HG03135 (cell line): ENCODE measurements around the gene LRRTM2.

Experiments used
- ATAC-seq: cut with Tn5 transposase; IDR thresholded peaks from one replicate; pipeline ENCODE4 v1.9.1; 2021; ENCODE audit warnings: mild to moderate bottlenecking, moderate library complexity; ENCODE audit not compliant: unreplicated experiment

LRRTM2 gene

DNA sequence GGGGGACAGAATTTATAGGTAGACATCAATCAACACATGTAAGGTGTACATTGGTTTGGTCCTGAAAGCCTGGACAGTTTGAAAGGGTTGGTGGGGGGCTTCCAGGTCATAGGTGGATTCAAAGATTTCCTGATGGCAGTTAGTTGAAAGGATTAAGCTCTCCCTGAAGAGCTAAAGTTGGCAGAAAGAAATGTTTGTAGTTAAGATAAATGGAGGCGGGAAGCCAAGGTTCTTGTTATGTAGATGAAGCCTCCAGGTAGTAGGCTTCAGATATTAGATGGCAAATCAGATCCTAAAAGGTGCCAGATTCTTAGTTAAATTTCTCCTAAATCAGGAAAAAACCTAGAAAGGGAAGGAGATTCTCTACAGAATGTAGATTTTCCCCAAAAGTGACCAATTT lies 9.0 kb upstream of the LRRTM2 start:
- no peak for ATAC-seq

DNA sequence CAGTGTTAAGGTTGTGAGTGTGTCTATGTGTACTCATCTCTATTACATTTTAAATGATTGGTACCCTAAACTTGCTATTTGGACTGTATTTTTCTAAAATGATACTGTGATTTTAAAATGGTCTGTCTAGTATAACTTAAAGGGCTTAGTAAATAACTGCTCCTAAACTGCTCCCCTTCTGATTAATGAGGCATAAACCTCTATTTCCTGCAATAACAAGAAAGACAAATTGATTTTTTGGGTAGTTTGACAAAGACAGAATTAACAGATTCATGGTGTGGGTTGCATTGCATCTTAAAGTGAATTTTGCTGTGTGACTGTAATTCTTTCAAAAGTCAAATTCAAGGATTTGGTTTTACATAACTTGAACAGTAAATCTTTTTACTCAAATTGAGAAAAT lies 8.1 kb upstream of the LRRTM2 start:
- no peak for ATAC-seq

DNA sequence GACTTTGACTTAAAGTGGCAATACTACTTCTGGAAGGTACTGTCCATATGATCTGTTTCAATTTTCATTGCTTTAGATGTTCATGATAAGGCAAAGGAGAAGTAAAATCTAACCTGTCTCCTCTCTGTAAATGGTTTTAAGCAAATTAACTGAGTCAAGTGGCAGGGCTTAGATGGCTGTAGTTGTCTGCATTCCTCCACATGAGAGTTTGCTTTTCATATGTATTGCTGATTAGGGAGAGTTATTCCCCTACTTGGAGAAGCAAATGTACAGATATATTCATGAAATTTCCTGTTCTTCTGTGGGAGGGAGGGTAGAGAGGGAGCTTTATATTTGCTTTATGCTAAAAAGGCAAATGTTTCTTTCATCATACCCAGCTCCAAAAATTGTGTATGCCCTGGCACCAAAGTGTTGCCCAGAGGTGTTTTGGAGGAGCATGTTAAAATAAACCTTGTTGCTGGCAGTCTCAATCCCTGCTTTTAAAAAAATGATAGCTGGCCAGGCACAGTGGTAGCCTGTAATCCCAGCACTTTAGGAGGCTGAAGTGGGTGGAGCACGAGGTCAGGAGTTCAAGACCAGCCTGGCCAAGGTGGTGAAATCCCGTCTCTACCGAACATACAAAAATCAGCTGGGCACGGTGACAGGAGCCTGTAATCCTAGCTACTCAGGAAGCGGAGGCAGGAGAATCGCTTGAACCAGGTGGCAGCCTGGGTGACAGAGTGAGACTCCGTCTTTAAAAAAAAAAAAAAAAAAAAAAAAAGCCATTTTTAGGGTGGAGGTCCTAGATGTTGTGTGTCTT lies 3.5 kb upstream of the LRRTM2 start:
- no peak for ATAC-seq

DNA sequence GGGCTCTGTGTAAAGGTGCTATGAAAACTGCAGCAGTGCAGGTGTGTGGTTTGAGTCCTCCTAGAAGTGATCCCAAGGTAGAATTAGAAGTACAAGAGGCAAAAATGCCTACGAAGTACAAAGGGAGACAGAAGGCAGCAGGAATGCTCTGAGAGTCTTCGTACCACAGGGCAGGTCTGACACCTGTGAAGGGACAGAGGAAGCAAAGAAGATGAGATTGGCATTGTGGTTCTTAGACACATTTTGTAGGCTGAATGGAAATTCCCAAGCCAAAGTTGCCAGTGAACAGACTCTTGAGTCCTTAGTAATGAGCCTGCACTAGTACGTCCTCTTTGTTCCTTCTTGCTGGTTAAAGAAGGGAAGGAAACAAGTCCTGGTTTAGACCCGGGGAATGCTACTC lies 1.7 kb upstream of the LRRTM2 start:
- ATAC-seq = no peak

DNA sequence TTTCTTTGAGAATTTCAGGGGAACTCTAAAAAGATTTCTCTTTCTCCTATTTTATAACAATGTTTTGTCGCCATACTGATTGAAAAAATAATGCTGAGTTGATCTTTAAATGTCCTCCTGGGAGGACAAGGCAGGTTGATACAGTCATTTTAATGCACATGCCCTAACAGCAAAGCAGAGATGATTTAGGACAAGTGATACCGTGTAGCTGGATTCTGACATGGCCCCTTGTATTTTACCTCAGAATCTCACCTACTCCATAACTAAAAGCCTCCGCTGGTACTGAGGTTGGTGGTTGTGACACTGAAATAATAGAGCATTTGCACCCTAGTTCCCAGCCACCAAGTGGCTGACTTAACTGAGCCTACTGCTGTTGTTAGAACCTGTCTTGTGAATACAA lies 811 bp upstream of the LRRTM2 start:
- ATAC-seq = no peak

DNA sequence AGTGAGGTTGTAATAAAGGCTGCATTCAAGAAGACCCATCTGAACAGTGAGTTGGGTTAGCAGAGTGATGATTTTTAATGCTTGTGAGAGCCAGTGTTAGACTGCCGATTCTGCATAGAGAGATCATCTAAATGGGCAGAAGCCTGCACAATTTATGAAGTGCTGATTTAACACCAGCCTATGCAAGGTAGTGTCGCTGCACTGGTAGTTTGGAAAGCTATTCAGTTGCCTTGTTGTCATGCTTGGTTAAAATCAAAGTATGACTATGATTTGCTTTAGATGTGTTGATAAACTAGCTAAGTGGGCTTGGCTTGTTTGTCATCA lies 379 bp upstream of the LRRTM2 start:
- ATAC-seq = no peak

DNA sequence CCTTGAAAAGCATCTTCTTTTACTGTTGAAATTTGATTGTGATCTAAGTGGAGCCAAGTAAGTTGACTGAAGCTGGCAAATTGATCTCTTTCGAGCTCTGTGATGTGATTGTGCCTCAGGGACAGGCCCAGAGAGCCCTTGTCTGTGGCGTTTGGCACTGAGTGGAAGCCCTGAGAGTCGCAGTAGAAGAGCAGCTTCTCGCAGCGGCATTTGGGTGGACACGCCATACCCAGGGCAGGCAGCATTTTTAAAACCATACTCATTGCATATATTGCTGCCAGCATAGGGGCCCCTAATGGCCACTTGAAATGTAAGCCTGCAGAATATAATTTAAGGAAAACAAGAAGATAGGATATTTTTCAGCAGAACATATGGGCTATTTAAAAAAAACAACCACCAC lies 894 bp downstream of the LRRTM2 start:
- no peak for ATAC-seq

DNA sequence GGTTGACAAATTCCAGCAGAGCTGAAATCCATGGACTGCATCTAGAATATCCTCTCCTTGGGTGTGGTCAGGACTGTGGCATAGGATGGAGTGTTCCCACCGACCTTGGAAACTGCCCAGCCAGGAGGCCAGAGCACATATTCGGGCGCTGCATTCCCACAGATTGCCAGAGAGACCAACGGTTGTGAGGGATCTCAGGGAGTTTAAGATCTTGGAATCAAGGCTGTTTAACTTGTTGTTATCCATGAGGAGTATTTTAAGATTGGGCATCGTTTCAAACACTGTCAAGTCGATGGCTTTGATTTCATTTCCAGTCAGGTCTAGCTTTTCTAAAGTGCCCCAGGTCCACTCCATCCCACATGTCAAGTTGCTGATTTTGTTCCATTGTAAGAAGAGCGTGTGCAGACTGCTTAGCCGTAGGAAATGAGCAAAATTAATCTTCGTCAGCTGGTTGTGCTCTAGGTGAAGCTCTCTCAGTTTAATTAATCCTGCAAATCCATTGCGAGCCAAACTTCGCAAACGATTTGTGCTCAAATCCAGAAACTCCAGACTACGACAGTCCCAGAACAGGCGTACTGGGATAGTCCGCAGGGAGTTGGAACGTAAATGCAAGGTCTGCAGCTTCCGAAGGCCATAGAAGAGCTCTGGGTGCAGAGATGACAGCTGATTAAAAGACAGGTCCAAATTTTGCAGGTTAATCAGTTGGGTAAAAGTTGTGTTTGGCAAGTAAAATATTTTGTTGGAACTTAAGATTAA lies 1.5 kb downstream of the LRRTM2 start:
- ATAC-seq = no peak

DNA sequence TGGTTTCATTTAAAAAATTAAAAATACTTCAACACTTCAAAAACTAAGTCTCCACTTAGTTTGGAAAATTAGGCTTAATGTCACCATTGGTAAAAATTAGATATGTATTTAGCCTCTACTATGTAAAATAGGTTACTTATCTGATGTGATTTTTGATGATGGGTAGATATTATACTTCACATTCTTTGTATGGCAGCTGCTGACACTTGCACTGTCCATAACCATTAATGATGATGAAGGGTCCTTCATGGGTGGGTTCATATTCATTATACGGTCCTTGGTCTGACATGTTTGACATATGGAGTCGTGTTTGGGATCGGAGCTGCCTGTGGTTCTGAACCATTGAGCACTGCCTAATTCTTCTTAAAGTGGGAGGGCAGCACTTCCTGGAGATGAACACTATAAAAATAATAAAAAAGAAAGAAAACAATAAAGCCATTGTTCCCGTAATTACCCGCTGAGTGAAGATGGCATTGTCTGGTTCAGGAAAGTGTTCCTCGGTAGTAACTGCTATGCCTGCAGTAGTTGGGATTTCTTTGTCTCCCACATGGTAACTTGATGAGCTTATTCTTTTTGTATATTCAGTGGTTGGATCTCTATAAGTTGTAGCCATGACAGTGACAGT lies 2.2 kb downstream of the LRRTM2 start:
- ATAC-seq = no peak

DNA sequence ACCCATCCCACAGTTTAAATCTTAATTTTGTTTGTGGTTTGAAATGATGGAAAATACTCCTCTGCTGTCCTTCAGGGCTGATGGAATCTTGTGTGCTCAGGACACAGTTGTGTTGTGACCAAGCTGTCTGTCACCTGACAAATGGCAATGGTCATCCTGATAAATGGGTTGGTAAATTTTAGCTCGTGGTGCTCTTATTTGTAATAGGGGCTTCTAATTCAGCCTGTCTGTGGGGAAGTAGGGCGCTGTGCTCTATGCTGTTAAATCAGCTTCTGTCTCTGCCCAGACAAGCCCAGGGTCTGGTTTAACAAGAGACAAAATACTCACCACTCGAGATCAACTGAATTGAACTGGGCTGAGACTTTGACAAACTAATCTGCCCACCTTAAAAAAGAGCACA lies 4.5 kb downstream of the LRRTM2 start:
- no peak for ATAC-seq

DNA sequence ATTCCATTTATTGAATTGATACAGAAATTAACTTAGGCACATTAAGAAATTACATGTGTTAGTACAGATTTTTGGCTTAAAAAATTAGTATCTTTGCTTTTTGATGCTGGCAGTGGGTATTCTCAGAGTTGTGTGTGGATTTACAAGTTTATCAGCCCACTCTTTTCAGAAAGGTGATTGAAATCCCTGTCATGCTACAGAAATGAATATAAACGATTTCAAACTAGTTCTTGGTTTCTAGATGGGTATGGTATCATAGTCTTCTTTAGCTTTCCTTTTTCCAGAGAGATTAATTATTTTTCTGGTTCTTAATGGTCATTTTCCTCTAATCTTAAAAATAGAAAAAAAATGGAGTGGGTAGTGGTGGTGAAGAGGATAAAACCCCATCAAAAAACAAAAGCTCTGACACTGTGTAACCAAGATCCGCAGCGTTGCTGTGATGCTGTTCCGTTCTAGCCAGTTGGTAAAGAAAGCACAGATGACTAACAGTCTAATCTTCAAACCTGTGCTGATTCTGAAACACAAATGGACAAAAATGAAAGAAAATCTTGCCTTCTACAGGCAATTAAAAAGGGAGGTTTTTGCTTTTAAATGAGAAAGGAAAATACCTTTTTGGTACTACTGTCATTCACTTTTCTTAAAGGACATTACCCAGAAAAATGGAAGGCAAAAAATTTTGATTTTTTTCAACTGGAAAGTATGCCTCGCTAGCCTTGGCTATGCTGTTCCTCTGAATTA lies 5.2 kb downstream of the LRRTM2 start:
- ATAC-seq = no peak

DNA sequence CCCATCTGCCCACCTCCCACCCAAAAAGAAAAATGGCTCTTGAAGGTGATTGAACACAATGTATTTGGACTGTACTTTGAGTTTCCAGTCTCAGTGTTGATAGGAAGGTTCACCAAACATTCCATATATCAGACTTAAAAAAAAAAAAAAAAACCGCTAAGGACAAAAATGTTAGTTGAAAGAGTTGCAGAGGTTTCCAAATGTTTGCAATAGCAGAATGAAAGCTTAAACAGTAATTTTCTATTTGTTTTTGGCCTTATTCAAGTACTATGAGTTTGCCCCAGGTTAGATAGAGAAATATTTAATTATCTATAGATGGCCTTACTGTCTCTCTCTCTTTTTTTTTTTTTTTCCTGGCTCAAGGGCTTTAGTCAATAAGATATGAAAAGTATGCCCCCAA lies 6.1 kb downstream of the LRRTM2 start:
- ATAC-seq = no peak

DNA sequence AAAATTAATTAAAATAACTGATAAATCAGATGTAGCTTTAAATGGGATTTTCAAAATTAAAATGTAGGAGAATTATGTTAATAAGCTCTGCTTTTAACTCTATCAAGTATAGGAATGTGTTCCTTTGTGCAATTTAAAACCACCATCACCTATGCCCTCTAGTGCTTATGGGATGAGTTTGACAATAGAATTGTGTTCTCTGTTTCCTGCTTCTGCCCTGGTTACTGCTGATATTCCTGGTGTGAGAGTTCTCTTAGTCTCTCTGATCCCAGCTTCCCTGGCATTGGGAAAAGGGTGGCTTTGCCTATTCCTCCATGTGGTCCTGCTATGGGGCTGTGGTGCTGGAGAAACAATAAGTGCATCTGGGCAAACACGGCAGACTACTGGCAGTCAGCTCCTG lies 8.1 kb downstream of the LRRTM2 start:
- ATAC-seq = no peak

DNA sequence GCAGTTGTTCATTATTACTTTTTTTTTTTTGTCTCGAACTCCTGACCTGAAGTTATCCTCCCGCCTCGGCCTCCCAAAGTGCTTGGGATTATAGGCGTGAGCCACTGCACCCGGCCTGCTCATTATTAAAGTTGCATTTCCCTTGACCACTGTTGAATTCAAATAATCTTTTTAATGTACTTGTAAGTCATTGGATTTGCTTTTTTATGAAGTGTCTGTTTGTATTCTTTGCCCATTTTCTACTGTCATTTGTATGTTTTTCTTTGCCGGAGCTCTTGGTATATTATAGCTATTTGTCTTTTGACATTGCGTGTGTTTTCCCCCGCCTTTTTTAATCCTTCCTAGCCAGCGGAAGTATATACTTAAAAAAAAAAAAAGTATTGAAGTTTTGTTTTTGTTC lies 22.0 kb downstream of the LRRTM2 start:
- no peak for ATAC-seq

DNA sequence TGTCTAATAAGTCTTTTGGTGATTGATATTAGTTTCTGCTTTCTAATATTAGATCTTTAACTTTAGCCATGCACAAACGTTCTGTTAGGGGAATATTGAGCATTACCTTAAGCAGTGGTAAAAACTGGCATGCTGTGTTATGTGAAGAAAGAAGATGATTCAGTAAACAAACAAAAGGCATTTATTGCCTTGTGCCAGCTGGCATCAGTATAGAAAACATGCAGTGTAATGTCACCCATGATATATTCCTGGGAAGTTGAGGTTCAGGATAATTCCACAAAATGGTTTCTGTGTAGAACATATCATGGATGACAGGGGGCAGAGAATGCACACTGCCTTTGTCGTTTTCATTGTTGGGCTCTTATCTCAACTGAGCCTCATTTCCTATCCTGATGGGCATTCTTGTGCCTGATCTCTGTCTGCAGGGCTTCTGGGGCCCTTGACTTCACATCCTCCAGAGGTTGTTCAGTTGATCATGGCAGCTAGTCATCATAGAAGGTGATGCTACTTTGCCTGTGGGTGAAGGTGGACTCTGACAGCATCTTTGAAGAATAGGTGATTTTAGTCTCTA lies 24.2 kb downstream of the LRRTM2 start:
- ATAC-seq = no peak

DNA sequence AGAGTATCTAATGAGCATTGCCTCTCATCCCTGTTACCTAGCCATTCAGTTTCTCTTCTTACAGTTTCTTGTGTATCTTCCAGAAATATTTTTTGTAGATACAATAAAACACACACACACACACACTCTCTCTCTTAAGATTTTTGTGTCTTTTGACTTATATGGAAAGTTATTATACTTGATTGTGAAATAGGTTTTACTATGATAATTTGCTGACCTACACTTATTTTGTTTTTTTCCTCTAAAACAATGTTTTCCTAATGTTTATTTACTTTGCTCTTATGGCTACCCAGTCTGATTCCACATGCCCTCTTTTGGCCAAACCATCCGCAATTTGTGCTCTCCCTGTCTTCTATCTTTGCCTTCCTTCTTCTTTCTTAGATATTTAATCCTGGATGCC lies 25.3 kb downstream of the LRRTM2 start:
- ATAC-seq = no peak

DNA sequence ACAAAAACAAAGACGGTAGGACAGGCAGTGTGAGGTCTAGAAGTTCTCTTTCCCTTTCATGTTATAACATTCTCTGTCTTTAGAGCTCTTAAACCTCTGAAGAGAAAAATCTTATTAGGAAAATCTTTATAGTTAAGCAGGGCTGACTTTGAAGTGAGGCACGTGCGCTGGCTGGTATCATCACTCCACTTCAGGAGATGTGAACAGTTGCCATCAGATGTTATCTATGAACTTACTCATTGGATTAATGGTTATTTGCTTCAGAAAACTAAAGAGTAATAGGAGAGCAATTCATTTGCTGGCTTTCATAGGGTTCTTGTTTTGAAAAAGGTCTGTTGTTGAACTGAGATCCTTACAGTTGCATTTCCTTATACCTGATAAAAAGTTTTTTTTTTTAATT lies 25.7 kb downstream of the LRRTM2 start:
- ATAC-seq = no peak

DNA sequence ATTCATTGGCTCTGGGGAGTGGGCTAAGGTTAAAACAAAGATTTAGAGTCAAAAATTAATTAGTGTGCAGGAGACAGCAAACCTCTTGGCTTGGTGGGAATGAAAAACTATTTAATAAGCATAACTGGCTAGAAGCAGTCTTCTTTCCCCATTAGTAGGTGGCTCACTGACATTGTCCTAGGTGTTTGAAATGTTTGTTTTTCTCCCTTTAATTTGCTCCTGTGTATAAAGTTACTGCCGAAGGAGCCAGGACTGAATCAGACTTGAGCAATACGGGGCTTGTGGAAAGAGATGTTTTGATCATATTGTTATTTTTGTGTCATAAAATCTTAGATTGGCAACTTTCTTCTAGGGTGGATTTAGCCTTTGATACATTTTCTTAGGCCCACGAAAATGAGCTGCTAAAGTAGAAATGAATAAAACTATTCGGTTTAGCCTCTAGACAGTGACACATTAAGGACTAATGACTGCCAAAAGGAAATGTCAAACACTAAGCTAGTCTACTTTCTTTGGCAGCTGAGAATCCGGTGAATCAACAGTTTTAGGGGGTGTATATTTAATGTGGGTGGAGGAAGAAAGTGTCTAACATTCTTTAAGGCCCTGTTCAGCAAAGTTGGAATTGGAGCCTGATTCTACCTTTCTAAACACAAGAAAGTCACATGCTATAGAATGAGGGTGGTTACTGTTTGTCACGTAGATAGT lies 30.2 kb downstream of the LRRTM2 start:
- no peak for ATAC-seq

DNA sequence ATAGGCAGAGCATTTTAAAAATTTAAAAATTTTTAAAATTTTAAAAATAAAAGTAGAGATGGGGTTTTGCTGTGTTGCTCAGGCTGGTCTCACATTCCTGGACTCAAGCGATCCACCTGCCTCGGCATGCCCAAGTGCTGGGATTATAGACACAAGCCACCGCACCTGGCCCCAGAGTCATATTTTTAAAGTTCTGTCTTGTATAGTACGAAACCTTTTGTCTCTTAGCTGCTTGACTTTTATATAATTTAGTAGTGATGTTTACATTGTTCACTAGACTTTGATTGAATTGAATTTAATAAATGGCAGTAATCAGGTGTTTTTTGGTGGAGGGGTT lies 31.0 kb downstream of the LRRTM2 start:
- ATAC-seq = no peak

DNA sequence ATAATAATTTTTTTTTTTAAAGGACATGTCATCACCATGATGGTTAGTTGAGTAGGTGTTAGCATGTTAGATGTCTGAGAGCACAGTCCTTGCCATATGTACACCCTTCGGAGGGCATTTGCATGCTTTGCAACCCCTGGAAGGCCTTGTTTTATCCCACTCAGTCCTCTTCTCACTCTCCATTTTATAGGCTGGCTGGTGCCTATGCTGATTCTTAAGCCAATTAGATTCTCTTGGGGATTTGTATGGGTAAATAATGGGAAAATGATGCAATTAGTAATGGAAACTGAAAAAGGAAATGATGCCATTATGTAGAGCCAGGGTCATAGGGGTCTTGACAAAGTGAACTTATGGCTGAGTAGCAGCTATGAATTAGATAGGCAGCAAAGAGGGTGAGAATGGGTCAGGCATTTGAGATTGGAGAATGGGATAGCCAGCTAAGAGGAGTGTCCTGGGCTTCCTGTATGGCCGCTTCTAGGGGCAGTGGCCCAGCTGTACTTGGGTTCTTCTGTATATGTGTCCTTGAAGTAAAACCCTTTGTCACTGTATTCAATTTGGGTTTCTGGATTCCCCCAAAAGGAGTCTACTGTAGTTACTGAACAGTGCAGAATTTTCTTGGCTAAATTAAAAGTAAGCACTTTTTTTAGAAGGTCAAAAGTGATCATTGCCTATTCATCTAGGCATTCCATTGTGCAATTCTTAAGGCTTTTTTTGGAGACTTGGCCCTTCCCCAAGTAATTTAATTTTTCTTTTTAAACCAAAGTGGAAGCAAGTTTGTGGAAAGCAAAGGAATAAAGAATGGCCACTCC lies 31.6 kb downstream of the LRRTM2 start:
- no peak for ATAC-seq
